Activated CD4-positive, alpha-beta T cell treated with anti-CD3 and anti-CD28 coated beads, Interleukin-2, amount 50 U/mL, for 48 hours (primary cell): Measurements from ENCODE around the gene CFAP43.

Source experiments
- DNase-seq, 2 experiments: peaks; one replicate each; pipeline ENCODE4 v3.0.0-alpha.2; 2020

CFAP43 gene

GRCh38 chr10:104090611-104091010, 141.6 kb downstream of the CFAP43 start:
- DNase-seq: no peak

GRCh38 chr10:104089621-104090020, 142.5 kb downstream of the CFAP43 start:
- DNase-seq: no peak

GRCh38 chr10:104088239-104088638, 143.9 kb downstream of the CFAP43 start:
- DNase-seq: no peak

- DNase-seq: no peak
Observed at GRCh38 chr10:104085801-104086400, 146.3 kb downstream of the CFAP43 start, which contains the start of gene COL17A1. TSS of gene COL17A1 (minus strand) at chr10:104085880. CDS start at chr10:104080673, 5,207 bp downstream.

- DNase-seq: no peak
Observed at GRCh38 chr10:104084482-104085142, 147.6 kb downstream of the CFAP43 start.

GRCh38 chr10:104081998-104082397, 150.2 kb downstream of the CFAP43 start:
- DNase-seq: no peak

- DNase-seq: no peak
Observed at GRCh38 chr10:104080762-104081161, 151.4 kb downstream of the CFAP43 start.
